Upper lobe of left lung (tissue), 6 donors: ENCODE results near the gene ILDR2. TPM values are rescaled to one million over a fixed set of nuclear protein-coding genes. Genes with fewer than 3 reads are reported as not detected.
A peak's percentile ranks its signal among the peaks of the same experiment; 100 is the strongest.
"Not testable (repeated sequence)": the region's sequence is repeated elsewhere in the genome, so short reads cannot be mapped to it uniquely, and the experiment has no call there.

Experiments used
- ATAC-seq, 2 donors: fragments of 200-7000 bp; cut with Tn5 transposase; one replicate each; pipeline ENCODE4 v1.9.1; 2022; ENCODE audit warnings: mild to moderate bottlenecking in 2 of 2, moderate library complexity in 2 of 2; ENCODE audit not compliant: low FRiP score in 2 of 2
- DNase-seq, 2 donors: peaks; one replicate each; pipeline ENCODE4 v3.0.0-alpha.2; 2019 to 2020
- H3K27ac ChIP-seq, 4 donors: fragments of 200-600 bp; sonication (generic); one replicate each; pipeline ENCODE4 v1.5.1; 2016 to 2019
- H3K27me3 ChIP-seq, 4 donors: fragments of 200-600 bp; sonication (generic); one replicate each; pipeline ENCODE4 v1.5.1; 2017 to 2019
- H3K36me3 ChIP-seq, 4 donors: fragments of 200-600 bp; sonication (generic); one replicate each; pipeline ENCODE4 v1.5.1; 2016 to 2019
- H3K4me1 ChIP-seq, 4 donors: fragments of 200-600 bp; sonication (generic); one replicate each; pipeline ENCODE4 v1.5.1; 2018 to 2019
- H3K4me3 ChIP-seq, 4 donors: fragments of 200-600 bp; sonication (generic); one replicate each; pipeline ENCODE4 v1.5.1; 2017 to 2019; ENCODE audit warnings: mild to moderate bottlenecking in 2 of 4, moderate library complexity in 1 of 4
- H3K9me3 ChIP-seq, 4 donors: fragments of 200-600 bp; sonication (generic); one replicate each; pipeline ENCODE4 v1.5.1; 2018 to 2019
- CTCF ChIP-seq, 6 experiments: fragments of 450-650 bp in 4 of 6; fragments of 200-600 bp in 2 of 6; sonication (generic) in 2 of 6; IDR thresholded peaks; one replicate each; pipeline ENCODE4 v1.5.1; 2016 to 2019; ENCODE audit warnings: antibody characterized with exemption in 6 of 6
- EP300 ChIP-seq, 4 donors: sonication (generic); formaldehyde crosslinking; IDR thresholded peaks; one replicate each; pipeline ENCODE4 v1.5.1; 2017; ENCODE audit warnings: antibody characterized with exemption in 4 of 4, control low read depth in 2 of 4
- POLR2A ChIP-seq, 4 donors: fragments of 450-650 bp; IDR thresholded peaks; one replicate each; pipeline ENCODE4 v1.5.1; 2016 to 2017; ENCODE audit warnings: antibody characterized with exemption in 4 of 4, mild to moderate bottlenecking in 2 of 4
- POLR2AphosphoS5 ChIP-seq, 2 donors: sonication (generic); formaldehyde crosslinking; IDR thresholded peaks; one replicate each; pipeline ENCODE4 v1.5.1; 2017; ENCODE audit warnings: antibody characterized with exemption in 2 of 2
- WGBS, 2 donors: methylation state at CpG; one replicate each; pipeline ENCODE4 v1.1.5; 2017 to 2018; 5-methylcytosine and 5-hydroxymethylcytosine counted together
- total RNA-seq, 6 donors: library from RNA; depleted of rRNA in 4 of 6; stranded (reverse); fragments of >200 nt in 4 of 6; gene quantifications; one replicate each; pipeline versions ENCODE4 v1.1.0 to v1.2.1, GENCODE V29; 2016 to 2021
- donor health status: DM: no; HTN: no; CAD: no; lungs with moderate emphysema.
- donor health status: DM: no; HTN: yes; CAD: no; lungs with severe emphysema.

The ILDR2 gene
- total RNA-seq, 6 donors from 2014 or later: under 0.01 to 3.3 (median 0.84) TPM

- Histone ChIP-seq H3K36me3 (no peaks in the 10 kb centered on the region), H3K4me3 (no peak overlapping the region), H3K4me1 (peaks cover 6 to 10% (median 7%) of the 10 kb centered on the region in 4 donors), H3K9me3 (no peaks in the 10 kb centered on the region), H3K27ac (no peak overlapping the region), H3K27me3 (peaks cover 0 to 10% (median 4%) of the 10 kb centered on the region in 4 donors)
- no peak for TF ChIP-seq POLR2AphosphoS5 (IDR thresholded peaks at IDR 0.05)
- no peak for TF ChIP-seq CTCF (IDR thresholded peaks at IDR 0.05)
- no peak for TF ChIP-seq POLR2A (IDR thresholded peaks at IDR 0.05)
- TF ChIP-seq EP300 (IDR thresholded peaks at IDR 0.05): no peak
- DNase-seq (no peak), ATAC-seq (no peak)
- 93 to 100% methylated on average over 3 of the region's 3 CpGs for WGBS, 2 donors
Measured at GRCh38 chr1:166884971-166885370, 90.4 kb downstream of the ILDR2 start.

- Histone ChIP-seq H3K9me3 (no peaks in the 10 kb centered on the region), H3K27ac (no peak overlapping the region), H3K36me3 (no peaks in the 10 kb centered on the region), H3K4me1 (peaks cover 6 to 10% (median 7%) of the 10 kb centered on the region in 4 donors), H3K27me3 (peaks cover 0 to 10% (median 4%) of the 10 kb centered on the region in 4 donors), H3K4me3 (peak overlapping the region in 3 of 4 donors; percentile 2 to 27 (median 26))
- TF ChIP-seq POLR2AphosphoS5 (IDR thresholded peaks at IDR 0.05) (no peak), CTCF (IDR thresholded peaks at IDR 0.05) (peak; percentile 56 to 76 (median 64))
- DNase-seq (peak; percentile 32 to 87), ATAC-seq (peak; percentile 65 to 90)
- WGBS, 2 donors: 17 to 27% methylated on average over 7 to 42 of the region's 44 CpGs
Measured at GRCh38 chr1:166884040-166884642, 91.2 kb downstream of the ILDR2 start.

GRCh38 chr1:166882893-166883292 lies 92.4 kb downstream of the ILDR2 start:
- peaks cover 0 to 10% (median 4%) of the 10 kb centered on the region in 4 donors for H3K27me3 ChIP-seq
- ATAC-seq: no peak
- no peak overlapping the region for H3K4me3 ChIP-seq
- H3K27ac ChIP-seq: no peak overlapping the region
- 28 to 33% methylated on average over 2 of the region's 2 CpGs for WGBS, 2 donors
- no peak for DNase-seq
- no peaks in the 10 kb centered on the region for H3K9me3 ChIP-seq
- H3K36me3 ChIP-seq: no peaks in the 10 kb centered on the region
- TF ChIP-seq EP300 (IDR thresholded peaks at IDR 0.05): no peak
- TF ChIP-seq POLR2AphosphoS5 (IDR thresholded peaks at IDR 0.05): no peak
- TF ChIP-seq POLR2A (IDR thresholded peaks at IDR 0.05): no peak
- no peak for TF ChIP-seq CTCF (IDR thresholded peaks at IDR 0.05)
- peaks cover 6 to 10% (median 7%) of the 10 kb centered on the region in 4 donors for H3K4me1 ChIP-seq

GRCh38 chr1:166878173-166878917 lies 97.0 kb downstream of the ILDR2 start:
- 95 to 96% methylated on average over 19 to 21 of the region's 21 CpGs for WGBS, 2 donors
- H3K36me3 ChIP-seq, ATAC-seq, H3K27me3 ChIP-seq, DNase-seq, H3K9me3 ChIP-seq, H3K27ac ChIP-seq, H3K4me3 ChIP-seq: not testable (repeated sequence)
- peaks cover 4 to 25% (median 14%) of the 10 kb centered on the region in 4 donors for H3K4me1 ChIP-seq

- 1% methylated on average over 7 of the region's 7 CpGs for WGBS, 2 donors
- peak overlapping the region in 1 of 4 donors; percentile 98 for H3K27ac ChIP-seq
- H3K36me3 ChIP-seq: no peaks in the 10 kb centered on the region
- H3K27me3 ChIP-seq: no peaks in the 10 kb centered on the region
- H3K4me1 ChIP-seq: peaks cover 4 to 30% (median 15%) of the 10 kb centered on the region in 4 donors
- H3K4me3 ChIP-seq: peak overlapping the region in 3 of 4 donors; percentile 63 to 94 (median 89)
- TF ChIP-seq POLR2AphosphoS5 (IDR thresholded peaks at IDR 0.05) (no peak), POLR2A (IDR thresholded peaks at IDR 0.05) (no peak), CTCF (IDR thresholded peaks at IDR 0.05) (peak in 5 of 6 experiments; percentile 21 to 59 (median 33)), EP300 (IDR thresholded peaks at IDR 0.05) (no peak)
- DNase-seq (no peak), ATAC-seq (no peak)
- H3K9me3 ChIP-seq: no peaks in the 10 kb centered on the region
Measured at GRCh38 chr1:166876540-166876838, 98.9 kb downstream of the ILDR2 start.
